Activated T-helper 17 cell treated with anti-CD3 and anti-CD28 coated beads, Interleukin-2, amount 50 U/mL, for 72 hours (primary cell): ENCODE measurements around the gene TEX30. TPM values are rescaled to one million over a fixed set of nuclear protein-coding genes. Genes with fewer than 3 reads are reported as not detected.

Experiments
- total RNA-seq, 2 donors: library from RNA; stranded (reverse); gene quantifications; one replicate each; pipeline ENCODE4 v1.2.3, GENCODE V29; 2022

The TEX30 gene
- total RNA-seq, 2 donors from 2014 or later: 20.0 to 26.3 TPM

Other genes with a start within 250 kb of the TEX30 start
- 10 to 100 TPM; 57.2 to 71.4 TPM for gene TPP2, start 176.8 kb downstream of the TEX30 start, total RNA-seq
- gene METTL21C, start 78.7 kb downstream of the TEX30 start, total RNA-seq: not detected
- 1 to 10 TPM; 2.1 to 5.6 TPM for gene POGLUT2, start 25.2 kb upstream of the TEX30 start, total RNA-seq
- gene BIVM, start 25.3 kb upstream of the TEX30 start, total RNA-seq: 10 to 100 TPM; 10.1 to 19.5 TPM
- 10 to 100 TPM; 65.9 to 95.5 TPM for gene ERCC5, start 72.2 kb upstream of the TEX30 start, total RNA-seq